Transverse colon (tissue), 4 donors: ENCODE measurements around the gene RYR3. TPM values are rescaled to one million over a fixed set of nuclear protein-coding genes. Genes with fewer than 3 reads are reported as not detected.

Source experiments
- DNase-seq: peaks from one replicate; pipeline ENCODE4 v3.0.0-alpha.2; 2019
- H3K27ac ChIP-seq, 4 donors: fragments of 200-600 bp; sonication (generic); 2 replicates each; pipeline ENCODE4 v1.5.1; 2016 to 2018; ENCODE audit warnings: inconsistent platforms in 4 of 4
- H3K27me3 ChIP-seq: fragments of 200-600 bp; sonication (generic); 2 replicates; pipeline ENCODE4 v1.5.1; 2017; ENCODE audit warnings: inconsistent platforms
- H3K36me3 ChIP-seq, 4 donors: fragments of 200-600 bp; sonication (generic); 2 replicates each; pipeline ENCODE4 v1.5.1; 2017 to 2019; ENCODE audit warnings: inconsistent platforms in 4 of 4
- H3K4me1 ChIP-seq, 4 donors: fragments of 200-600 bp; sonication (generic); 2 replicates each; pipeline ENCODE4 v1.5.1; 2017 to 2020; ENCODE audit warnings: inconsistent platforms in 4 of 4
- H3K4me3 ChIP-seq, 4 donors: fragments of 200-600 bp; sonication (generic); 1 replicate in 1 of 4; 2 replicates in 3 of 4; pipeline versions ENCODE4 v1.5.1 to v1.6.1; 2017 to 2019; ENCODE audit warnings: inconsistent platforms in 4 of 4
- H3K9me3 ChIP-seq, 2 donors: fragments of 200-600 bp; sonication (generic); 2 replicates each; pipeline ENCODE4 v1.5.1; 2017 to 2019; ENCODE audit warnings: inconsistent platforms in 2 of 2
- EP300 ChIP-seq: sonication (generic); formaldehyde crosslinking; IDR thresholded peaks from one replicate; pipeline ENCODE4 v1.6.1; 2017; ENCODE audit warnings: antibody characterized with exemption, low read depth
- POLR2A ChIP-seq: fragments of 450-650 bp; IDR thresholded peaks from one replicate; pipeline ENCODE4 v1.6.1; 2016; ENCODE audit warnings: antibody characterized with exemption, mild to moderate bottlenecking, moderate library complexity
- POLR2AphosphoS5 ChIP-seq, 3 donors: sonication (generic); formaldehyde crosslinking; IDR thresholded peaks; one replicate each; pipeline ENCODE4 v1.6.1; 2016; ENCODE audit warnings: antibody characterized with exemption in 3 of 3
- WGBS, 2 donors: methylation state at CpG; one replicate each; pipeline ENCODE4 v1.1.5; 2018; ENCODE audit warnings: low coverage in 1 of 2; 5-methylcytosine and 5-hydroxymethylcytosine counted together
- in situ Hi-C, 4 donors: fragments of 200-750 bp; cut with MboI; loops; one replicate each; pipeline versions ENCODE4 v1.15.0 to v1.15.1; 2017; ENCODE audit warnings: low sequenced_read_pairs in 3 of 4, low pct_ligation_motif_present in 1 of 4, low pct_unique_long_range_greater_than_20kb in 1 of 4
- intact Hi-C: fragments of 100-400 bp; cut with DNase I; formaldehyde crosslinking; loops from one replicate; pipeline ENCODE4 v1.15.1; 2023; ENCODE audit warnings: low total_unique reads
- small RNA-seq, 4 donors: library from RNA; depleted of rRNA; stranded (forward); fragments of <200 nt; gene quantifications; one replicate each; pipeline ENCODE3, GENCODE V24; 2016
- total RNA-seq, 4 donors: library from RNA; depleted of rRNA; stranded (reverse); fragments of >200 nt; gene quantifications; one replicate each; pipeline ENCODE4 v1.1.0, GENCODE V29; 2016
- TF ChIP-seq, protein P1 (sequence below), 5 experiments: fragments of 200-600 bp in 3 of 5; fragments of 450-650 bp in 2 of 5; sonication (generic) in 3 of 5; IDR thresholded peaks; 1 replicate in 2 of 5; 2 replicates in 3 of 5; pipeline ENCODE4 v1.5.1; 2016 to 2017; ENCODE audit warnings: antibody characterized with exemption in 5 of 5, inconsistent platforms in 3 of 5, mild to moderate bottlenecking in 2 of 5, moderate library complexity in 1 of 5

RYR3 gene
- total RNA-seq, 4 donors from 2014 or later = 0.96 to 9.7 (median 5.4) TPM

DNA sequence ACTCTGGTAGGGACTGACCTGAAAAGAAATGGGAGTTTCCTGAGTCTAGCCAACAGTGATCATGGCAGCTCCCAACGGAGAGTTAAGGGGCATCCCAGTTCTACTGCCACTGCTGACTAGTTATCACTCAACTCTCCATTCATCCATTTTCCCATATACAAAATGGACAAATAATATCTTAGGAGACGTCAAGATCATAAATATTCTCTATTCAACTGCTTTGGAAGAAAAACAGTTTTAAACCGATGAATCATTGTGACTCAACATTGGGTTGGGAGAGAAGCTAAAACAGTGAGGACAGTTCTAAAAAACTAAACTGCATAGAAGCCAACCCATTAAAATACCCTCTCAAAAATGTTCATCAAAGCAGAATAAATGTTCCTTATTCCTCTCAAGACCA is 600.0 kb downstream of the RYR3 start:
- intact Hi-C loops (no loop called here), in situ Hi-C loops (no loop called here)
- Histone ChIP-seq H3K9me3 (no peaks in the 10 kb centered on the region), H3K36me3 (no peaks in the 10 kb centered on the region), H3K27ac (no peak overlapping the region), H3K4me3 (no peak overlapping the region), H3K4me1 (peaks cover 0 to 4% (median 0%) of the 10 kb centered on the region in 4 donors), H3K27me3 (no peaks in the 10 kb centered on the region)
- TF ChIP-seq POLR2AphosphoS5 (IDR thresholded peaks at IDR 0.05) (no peak), EP300 (no peak), POLR2A (no peak)
- TF ChIP-seq, protein P1, sequence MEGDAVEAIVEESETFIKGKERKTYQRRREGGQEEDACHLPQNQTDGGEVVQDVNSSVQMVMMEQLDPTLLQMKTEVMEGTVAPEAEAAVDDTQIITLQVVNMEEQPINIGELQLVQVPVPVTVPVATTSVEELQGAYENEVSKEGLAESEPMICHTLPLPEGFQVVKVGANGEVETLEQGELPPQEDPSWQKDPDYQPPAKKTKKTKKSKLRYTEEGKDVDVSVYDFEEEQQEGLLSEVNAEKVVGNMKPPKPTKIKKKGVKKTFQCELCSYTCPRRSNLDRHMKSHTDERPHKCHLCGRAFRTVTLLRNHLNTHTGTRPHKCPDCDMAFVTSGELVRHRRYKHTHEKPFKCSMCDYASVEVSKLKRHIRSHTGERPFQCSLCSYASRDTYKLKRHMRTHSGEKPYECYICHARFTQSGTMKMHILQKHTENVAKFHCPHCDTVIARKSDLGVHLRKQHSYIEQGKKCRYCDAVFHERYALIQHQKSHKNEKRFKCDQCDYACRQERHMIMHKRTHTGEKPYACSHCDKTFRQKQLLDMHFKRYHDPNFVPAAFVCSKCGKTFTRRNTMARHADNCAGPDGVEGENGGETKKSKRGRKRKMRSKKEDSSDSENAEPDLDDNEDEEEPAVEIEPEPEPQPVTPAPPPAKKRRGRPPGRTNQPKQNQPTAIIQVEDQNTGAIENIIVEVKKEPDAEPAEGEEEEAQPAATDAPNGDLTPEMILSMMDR (IDR thresholded peaks at IDR 0.05) = no peak
- WGBS, 2 donors = 87 to 94% methylated on average over 3 of the region's 3 CpGs
- no peak for DNase-seq

DNA sequence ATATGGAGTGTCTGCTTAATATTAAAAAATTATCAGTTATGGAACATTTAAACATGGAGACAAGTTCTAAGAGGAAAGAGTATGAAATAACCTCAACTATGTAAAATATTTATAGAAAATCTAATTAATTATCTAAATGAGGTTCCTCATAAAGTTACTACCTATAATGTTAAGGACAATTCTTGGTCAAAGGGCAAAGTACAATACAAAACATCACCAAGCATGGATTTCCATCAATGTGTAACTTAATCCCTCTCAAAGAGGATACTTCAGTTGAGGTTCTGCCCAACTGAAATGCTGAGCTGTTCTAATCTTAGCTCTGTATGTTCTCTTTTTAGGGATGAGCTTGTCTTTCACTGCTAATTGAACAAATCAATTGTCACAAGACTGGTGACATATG is 601.6 kb downstream of the RYR3 start:
- no peak for DNase-seq
- Histone ChIP-seq H3K27me3 (no peaks in the 10 kb centered on the region), H3K27ac (no peak overlapping the region), H3K4me3 (no peak overlapping the region), H3K4me1 (peaks cover 0 to 4% (median 0%) of the 10 kb centered on the region in 4 donors), H3K9me3 (no peaks in the 10 kb centered on the region), H3K36me3 (no peaks in the 10 kb centered on the region)
- in situ Hi-C loops (no loop called here), intact Hi-C loops (no loop called here)
- TF ChIP-seq, protein P1 (IDR thresholded peaks at IDR 0.05) = no peak
- TF ChIP-seq POLR2AphosphoS5 (IDR thresholded peaks at IDR 0.05) = no peak
- no peak for TF ChIP-seq POLR2A
- TF ChIP-seq EP300 = no peak

DNA sequence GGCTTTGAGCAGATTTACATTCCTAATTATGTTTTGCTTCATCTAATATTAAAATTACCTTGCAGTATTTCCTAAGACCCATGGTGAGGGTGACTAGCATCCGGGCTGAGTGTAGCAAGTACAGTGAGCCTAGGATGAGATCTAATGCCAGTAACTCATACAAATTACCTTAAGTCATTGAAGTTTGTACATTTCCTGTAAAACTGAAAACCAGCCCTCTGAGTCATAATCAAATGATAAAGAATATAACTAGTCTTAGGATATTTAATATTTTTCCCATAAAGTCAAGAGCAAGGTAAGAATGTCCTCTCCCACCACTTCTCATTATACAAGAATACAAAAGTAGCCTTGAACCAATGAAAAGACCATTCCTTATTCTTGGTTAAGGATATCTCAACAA is 602.7 kb downstream of the RYR3 start:
- intact Hi-C loops (no loop called here), in situ Hi-C loops (no loop called here)
- TF ChIP-seq EP300 = no peak
- TF ChIP-seq, protein P1 (IDR thresholded peaks at IDR 0.05) = no peak
- TF ChIP-seq POLR2AphosphoS5 (IDR thresholded peaks at IDR 0.05) = no peak
- TF ChIP-seq POLR2A = no peak
- Histone ChIP-seq H3K9me3 (no peaks in the 10 kb centered on the region), H3K27ac (no peak overlapping the region), H3K27me3 (no peaks in the 10 kb centered on the region), H3K4me1 (peaks cover 0 to 4% (median 0%) of the 10 kb centered on the region in 4 donors), H3K36me3 (no peaks in the 10 kb centered on the region), H3K4me3 (no peak overlapping the region)
- 85 to 92% methylated on average over 1 of the region's 1 CpG for WGBS, 2 donors
- DNase-seq = no peak

Small RNA genes within 50 kb of the gene (small RNA-seq; reads per million reads assigned to genes)
- 0 reads per million in 4 donors for gene RF00019

Other genes starting within 250 kb of the RYR3 start
- gene FMN1, start 116.3 kb upstream of the RYR3 start, total RNA-seq = 100 to 1,000 TPM in 1 of 4 donors, 10 to 100 TPM in 3; 32.6 to 102 (median 63.0) TPM